ENCODE results near the gene DCTN4. TPM values are rescaled to one million over a fixed set of nuclear protein-coding genes. Genes with fewer than 3 reads are reported as not detected.

The DCTN4 gene
- polyA plus RNA-seq, 3 donors: 14.6 to 34.4 (median 16.3) TPM

DNA sequence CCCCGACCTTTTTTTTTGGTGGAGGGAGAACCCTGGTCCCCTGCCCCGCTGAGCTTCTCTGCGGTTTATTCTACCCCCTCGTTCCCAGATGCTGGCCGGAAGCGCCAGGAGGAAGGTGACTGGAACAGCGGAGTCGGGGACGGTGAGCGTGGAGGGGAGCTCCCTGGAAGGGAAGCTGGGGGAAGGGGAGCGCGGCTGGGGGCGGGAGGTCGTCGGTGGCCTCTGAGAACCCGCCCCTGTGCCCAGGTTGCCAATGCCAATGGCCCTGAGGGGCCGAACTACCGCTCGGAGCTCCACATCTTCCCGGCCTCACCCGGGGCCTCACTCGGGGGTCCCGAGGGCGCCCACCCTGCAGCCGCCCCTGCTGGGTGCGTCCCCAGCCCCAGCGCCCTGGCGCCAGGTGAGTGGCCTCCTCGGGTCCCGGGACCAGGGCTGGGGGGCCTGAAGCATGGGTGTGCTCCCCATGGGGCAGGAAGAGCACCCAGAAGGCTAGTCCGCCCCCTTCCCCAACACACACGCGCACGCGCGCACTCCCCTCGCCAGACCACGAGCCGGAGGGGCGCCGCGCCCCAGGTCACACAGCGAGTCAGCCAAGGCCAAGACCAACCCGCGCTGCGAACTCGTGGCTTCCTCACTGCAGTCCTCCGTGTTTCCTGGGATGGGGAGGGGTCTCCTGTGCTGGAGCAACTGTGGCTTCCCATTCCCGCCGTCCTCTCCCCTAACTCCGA, 87.1 kb downstream of the DCTN4 start:
- intact Hi-C loops (cut with micrococcal nuclease): no loop called here
- Histone ChIP-seq H3K27ac (ENCODE audit: low read depth in 1 of 2, low read length in 2 of 2) (no peak overlapping the region), H3K9me3 (replicated peaks in 1 of 2; ENCODE audit: control insufficient read depth in 1 of 2, insufficient read depth in 1 of 2, low read length in 2 of 2) (no peaks in the 10 kb centered on the region), H3K9ac (ENCODE audit: insufficient read depth, low read length, poor library complexity, severe bottlenecking) (peak overlapping the region; percentile 37), H3K4me2 (replicated peaks; ENCODE audit: extremely low read depth, low read length, poor library complexity, severe bottlenecking) (peak overlapping the region; percentile 88), H2AFZ (ENCODE audit: insufficient read depth, low read depth, low read length, poor library complexity, severe bottlenecking) (peak overlapping the region; percentile 88), H3K79me2 (ENCODE audit: insufficient read depth, low read length) (no peaks in the 10 kb centered on the region), H4K20me1 (ENCODE audit: insufficient read depth, low read length) (no peaks in the 10 kb centered on the region), H3K4me1 (ENCODE audit: control insufficient read depth in 1 of 2, insufficient read depth in 2 of 2, low read length in 2 of 2) (peaks cover 33 to 36% of the 10 kb centered on the region in 2 donors), H3K27me3 (ENCODE audit: control insufficient read depth in 2 of 2, insufficient read depth in 2 of 2, low read length in 2 of 2) (peaks cover 7 to 16% of the 10 kb centered on the region in 2 donors), H3K4me3 (replicated peaks in 1 of 3; ENCODE audit: low read depth in 2 of 3, low read length in 3 of 3) (peak overlapping the region; percentile 26 to 80 (median 47)), H3K36me3 (replicated peaks in 1 of 2; ENCODE audit: control insufficient read depth in 1 of 2, insufficient read depth in 2 of 2, low read length in 2 of 2) (no peaks in the 10 kb centered on the region)
- Mint-ChIP-seq H3K27me3 (ENCODE audit: low read depth in 3 of 3) (peaks cover 14 to 22% (median 18%) of the 10 kb centered on the region in 3 donors), H3K4me1 (peaks cover 44% of the 10 kb centered on the region), H3K4me3 (peak overlapping the region; percentile 84 to 92), H3K9me3 (peaks cover 0 to 3% (median 0%) of the 10 kb centered on the region in 7 donors), H3K27ac (no peak overlapping the region), H3K36me3 (peaks cover 0 to 6% of the 10 kb centered on the region in 2 donors)
- TF ChIP-seq, protein P1, sequence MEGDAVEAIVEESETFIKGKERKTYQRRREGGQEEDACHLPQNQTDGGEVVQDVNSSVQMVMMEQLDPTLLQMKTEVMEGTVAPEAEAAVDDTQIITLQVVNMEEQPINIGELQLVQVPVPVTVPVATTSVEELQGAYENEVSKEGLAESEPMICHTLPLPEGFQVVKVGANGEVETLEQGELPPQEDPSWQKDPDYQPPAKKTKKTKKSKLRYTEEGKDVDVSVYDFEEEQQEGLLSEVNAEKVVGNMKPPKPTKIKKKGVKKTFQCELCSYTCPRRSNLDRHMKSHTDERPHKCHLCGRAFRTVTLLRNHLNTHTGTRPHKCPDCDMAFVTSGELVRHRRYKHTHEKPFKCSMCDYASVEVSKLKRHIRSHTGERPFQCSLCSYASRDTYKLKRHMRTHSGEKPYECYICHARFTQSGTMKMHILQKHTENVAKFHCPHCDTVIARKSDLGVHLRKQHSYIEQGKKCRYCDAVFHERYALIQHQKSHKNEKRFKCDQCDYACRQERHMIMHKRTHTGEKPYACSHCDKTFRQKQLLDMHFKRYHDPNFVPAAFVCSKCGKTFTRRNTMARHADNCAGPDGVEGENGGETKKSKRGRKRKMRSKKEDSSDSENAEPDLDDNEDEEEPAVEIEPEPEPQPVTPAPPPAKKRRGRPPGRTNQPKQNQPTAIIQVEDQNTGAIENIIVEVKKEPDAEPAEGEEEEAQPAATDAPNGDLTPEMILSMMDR (IDR thresholded peaks at IDR 0.05): no peak
- WGBS (ENCODE audit: insufficient coverage): 0% methylated on average over 30 of the region's 51 CpGs
- peak in 1 of 3 donors; percentile 19 for DNase-seq

DNA sequence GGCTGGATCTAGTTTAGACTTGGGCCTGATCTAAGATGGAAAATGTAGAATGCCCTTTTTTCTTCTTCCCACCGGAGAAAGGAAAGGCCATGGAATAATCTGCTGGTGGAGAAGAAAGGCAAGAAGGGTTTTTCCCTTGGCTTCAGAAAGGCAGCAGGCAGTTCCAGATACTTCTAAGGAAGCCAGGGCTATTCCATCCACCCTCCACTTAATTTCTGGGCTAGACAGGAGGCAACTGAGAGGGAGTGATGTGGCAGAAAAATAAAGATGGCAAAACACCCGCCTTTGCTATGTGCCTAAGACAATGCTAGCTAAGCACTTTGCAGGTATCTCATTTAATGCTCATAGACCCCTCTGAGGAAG, 87.9 kb downstream of the DCTN4 start:
- no CpG with 5 or more reads among the region's 2 CpGs for WGBS (ENCODE audit: insufficient coverage)
- DNase-seq: no peak
- peak overlapping the region in 1 of 7 donors; percentile 69 for H3K27ac Mint-ChIP-seq
- H3K36me3 Mint-ChIP-seq: peaks cover 0 to 6% of the 10 kb centered on the region in 2 donors
- no peak overlapping the region for H3K4me3 ChIP-seq (replicated peaks in 1 of 3; ENCODE audit: low read depth in 2 of 3, low read length in 3 of 3)
- no peak overlapping the region for H3K27ac ChIP-seq (ENCODE audit: low read depth in 1 of 2, low read length in 2 of 2)
- no peaks in the 10 kb centered on the region for H3K36me3 ChIP-seq (replicated peaks in 1 of 2; ENCODE audit: control insufficient read depth in 1 of 2, insufficient read depth in 2 of 2, low read length in 2 of 2)
- intact Hi-C loops (cut with micrococcal nuclease): no loop called here
- peak overlapping the region in 1 of 2 donors; percentile 35 for H3K4me3 Mint-ChIP-seq
- TF ChIP-seq, protein P1 (IDR thresholded peaks at IDR 0.05): no peak
- H4K20me1 ChIP-seq (ENCODE audit: insufficient read depth, low read length): no peaks in the 10 kb centered on the region
- H3K27me3 ChIP-seq (ENCODE audit: control insufficient read depth in 2 of 2, insufficient read depth in 2 of 2, low read length in 2 of 2): peaks cover 7 to 16% of the 10 kb centered on the region in 2 donors
- H3K9ac ChIP-seq (ENCODE audit: insufficient read depth, low read length, poor library complexity, severe bottlenecking): no peak overlapping the region
- no peaks in the 10 kb centered on the region for H3K79me2 ChIP-seq (ENCODE audit: insufficient read depth, low read length)
- no peaks in the 10 kb centered on the region for H3K9me3 ChIP-seq (replicated peaks in 1 of 2; ENCODE audit: control insufficient read depth in 1 of 2, insufficient read depth in 1 of 2, low read length in 2 of 2)
- H3K9me3 Mint-ChIP-seq: peaks cover 0 to 3% (median 0%) of the 10 kb centered on the region in 7 donors
- H3K4me2 ChIP-seq (replicated peaks; ENCODE audit: extremely low read depth, low read length, poor library complexity, severe bottlenecking): peak overlapping the region; percentile 88
- H3K27me3 Mint-ChIP-seq (ENCODE audit: low read depth in 3 of 3): peaks cover 14 to 22% (median 17%) of the 10 kb centered on the region in 3 donors
- H2AFZ ChIP-seq (ENCODE audit: insufficient read depth, low read depth, low read length, poor library complexity, severe bottlenecking): no peak overlapping the region
- H3K4me1 Mint-ChIP-seq: peaks cover 43% of the 10 kb centered on the region
- H3K4me1 ChIP-seq (ENCODE audit: control insufficient read depth in 1 of 2, insufficient read depth in 2 of 2, low read length in 2 of 2): peaks cover 33 to 36% of the 10 kb centered on the region in 2 donors

Measured in CD14-positive monocyte (primary cell).